Heart left ventricle (tissue), 16 donors: ENCODE measurements around the gene SPTAN1. TPM values are rescaled to one million over a fixed set of nuclear protein-coding genes. Genes with fewer than 3 reads are reported as not detected.

Source experiments
- ATAC-seq, 4 donors: fragments of 200-7000 bp; cut with Tn5 transposase; one replicate each; pipeline ENCODE4 v1.9.1; 2020 to 2022; ENCODE audit warnings: moderate library complexity in 4 of 4, mild to moderate bottlenecking in 3 of 4, moderate number of reproducible peaks in 1 of 4
- DNase-seq, 5 donors: peaks; one replicate each; pipeline ENCODE4 v3.0.0-alpha.2; 2020
- H3K27ac ChIP-seq, 12 donors: fragments of 200-600 bp; sonication (generic) in 4 of 12; one replicate each; pipeline versions ENCODE4 v1.5.0 to v1.8.0; 2016 to 2022; ENCODE audit warnings: mild to moderate bottlenecking in 2 of 12
- H3K27me3 ChIP-seq, 9 donors: fragments of 200-600 bp; sonication (generic) in 2 of 9; one replicate each; pipeline versions ENCODE4 v1.5.1 to v1.8.0; 2016 to 2022; ENCODE audit warnings: mild to moderate bottlenecking in 3 of 9
- H3K36me3 ChIP-seq, 9 donors: fragments of 200-600 bp; sonication (generic) in 2 of 9; one replicate each; pipeline versions ENCODE4 v1.5.0 to v1.8.0; 2018 to 2022; ENCODE audit warnings: mild to moderate bottlenecking in 2 of 9
- H3K4me1 ChIP-seq, 12 donors: fragments of 200-600 bp; sonication (generic) in 4 of 12; one replicate each; pipeline versions ENCODE4 v1.5.0 to v1.8.0; 2016 to 2022; ENCODE audit warnings: mild to moderate bottlenecking in 3 of 12
- H3K4me3 ChIP-seq, 12 donors: fragments of 200-600 bp; sonication (generic) in 4 of 12; one replicate each; pipeline versions ENCODE4 v1.5.0 to v1.8.0; 2017 to 2022; ENCODE audit warnings: mild to moderate bottlenecking in 9 of 12, moderate library complexity in 4 of 12
- H3K9me3 ChIP-seq, 12 donors: fragments of 200-600 bp; sonication (generic) in 4 of 12; one replicate each; pipeline versions ENCODE4 v1.5.0 to v1.8.0; 2016 to 2022; ENCODE audit warnings: mild to moderate bottlenecking in 1 of 12
- POLR2A ChIP-seq, 2 donors: fragments of 450-650 bp; IDR thresholded peaks; one replicate each; pipeline ENCODE4 v1.6.1; 2017; ENCODE audit warnings: antibody characterized with exemption in 2 of 2, mild to moderate bottlenecking in 2 of 2, moderate library complexity in 2 of 2
- WGBS, 4 donors: extraction: QIAGEN DNeasy Blood & Tissue Kit in 2 of 4; methylation state at CpG; one replicate each; pipeline versions ENCODE4 v1.1.5 to v1.1.7; 2013 to 2018; 5-methylcytosine and 5-hydroxymethylcytosine counted together
- intact Hi-C, 10 donors: fragments of 100-400 bp; cut with DNase I; formaldehyde crosslinking; loops; one replicate each; pipeline versions ENCODE4 v1.11.1 to v1.14.2; 2022
- polyA plus RNA-seq, 2 donors: library from polyadenylated mRNA; stranded (reverse); fragments of 200-250 nt; gene quantifications; one replicate each; pipeline ENCODE4 v1.2.3, GENCODE V29; 2013
- total RNA-seq, 9 donors: library from RNA; depleted of rRNA in 2 of 9; stranded (reverse); fragments of >200 nt in 2 of 9; fragmentation: NEBNext Ultra II Directional in 3 of 9; extraction: Animal tissue kit (Norgen Biotek cat#: 25700) in 3 of 9; gene quantifications; one replicate each; pipeline versions ENCODE4 v1.1.0 to v1.2.4, GENCODE V29; 2016 to 2023
- TF ChIP-seq, protein P1 (sequence below), 12 donors: fragments of 200-600 bp; sonication (generic) in 4 of 12; IDR thresholded peaks; one replicate each; pipeline versions ENCODE4 v1.5.0 to v1.8.0; 2018 to 2022; ENCODE audit warnings: antibody characterized with exemption in 12 of 12, mild to moderate bottlenecking in 5 of 12
- donor health status: ischemic (EF 13 %, LVEDD 7.1; RV severe dilation, severe dysfunction).
- donor health status: healthy with polysubstance abuse.
- donor health status: DM: no; HTN: yes; CAD: no.
- donor health status: DM: no; HTN: no; CAD: no.
- donor health status: ischemic (EF 25% LVEDD 6.9; RV normal size, moderate dysfunction).
- donor health status: ischemic (EF 25% LVEDD 5.7; RV mildly dilated, moderate dysfunction).
- donor health status: healthy.
- donor health status: DM: yes; HTN: yes; CAD: no.
- donor health status: ischemic (EF 35%, LVEDD 5.7; RV mildly dilated, moderate dysfunction).
- donor health status: nonischemic (EF 11% LVEDD 7.7; RV severe dilation, severe dysfunction).
- donor health status: DM: yes; HTN: yes; CAD: no.
- donor health status: PGD.
- donor health status: ischemic (EF 29% LVEDD 5.4; RV normal size, mild dysfunction).
- donor health status: nonischemic (EF 23%, LVEDD 6.1; RV moderate dilation, normal function).

SPTAN1 gene
- total and polyA plus RNA-seq, 11 donors: 104 to 472 (median 273) TPM

DNA sequence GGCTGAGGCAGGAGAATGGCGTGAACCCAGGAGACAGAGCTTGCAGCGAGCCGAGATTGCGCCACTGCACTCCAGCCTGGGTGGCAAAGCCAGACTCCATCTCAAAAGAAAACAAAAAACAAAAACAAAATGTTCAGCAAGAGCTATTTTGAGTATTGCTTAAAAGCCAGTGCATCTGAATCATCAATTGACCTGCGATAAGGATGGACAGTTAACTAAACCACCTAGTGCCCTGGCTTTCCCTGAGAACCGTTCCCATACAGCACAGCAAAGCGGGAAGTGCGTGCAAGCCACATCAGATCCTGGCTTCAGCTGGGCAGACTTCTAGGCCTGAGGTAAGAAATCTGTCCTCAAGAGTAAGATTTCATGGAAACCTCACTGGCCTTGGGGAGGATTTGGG is 101.5 kb downstream of the SPTAN1 start:
- Histone ChIP-seq H3K9me3 (no peaks in the 10 kb centered on the region), H3K27me3 (no peaks in the 10 kb centered on the region), H3K27ac (no peak overlapping the region), H3K4me1 (peaks cover 0 to 11% (median 6%) of the 10 kb centered on the region in 12 donors), H3K36me3 (no peaks in the 10 kb centered on the region), H3K4me3 (no peak overlapping the region)
- ATAC-seq: no peak
- no peak for DNase-seq
- 94 to 97% (median 95%) methylated on average over 8 of the region's 8 CpGs for WGBS, 4 donors
- intact Hi-C loops: no loop called here
- TF ChIP-seq, protein P1, sequence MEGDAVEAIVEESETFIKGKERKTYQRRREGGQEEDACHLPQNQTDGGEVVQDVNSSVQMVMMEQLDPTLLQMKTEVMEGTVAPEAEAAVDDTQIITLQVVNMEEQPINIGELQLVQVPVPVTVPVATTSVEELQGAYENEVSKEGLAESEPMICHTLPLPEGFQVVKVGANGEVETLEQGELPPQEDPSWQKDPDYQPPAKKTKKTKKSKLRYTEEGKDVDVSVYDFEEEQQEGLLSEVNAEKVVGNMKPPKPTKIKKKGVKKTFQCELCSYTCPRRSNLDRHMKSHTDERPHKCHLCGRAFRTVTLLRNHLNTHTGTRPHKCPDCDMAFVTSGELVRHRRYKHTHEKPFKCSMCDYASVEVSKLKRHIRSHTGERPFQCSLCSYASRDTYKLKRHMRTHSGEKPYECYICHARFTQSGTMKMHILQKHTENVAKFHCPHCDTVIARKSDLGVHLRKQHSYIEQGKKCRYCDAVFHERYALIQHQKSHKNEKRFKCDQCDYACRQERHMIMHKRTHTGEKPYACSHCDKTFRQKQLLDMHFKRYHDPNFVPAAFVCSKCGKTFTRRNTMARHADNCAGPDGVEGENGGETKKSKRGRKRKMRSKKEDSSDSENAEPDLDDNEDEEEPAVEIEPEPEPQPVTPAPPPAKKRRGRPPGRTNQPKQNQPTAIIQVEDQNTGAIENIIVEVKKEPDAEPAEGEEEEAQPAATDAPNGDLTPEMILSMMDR (IDR thresholded peaks at IDR 0.05): no peak
- TF ChIP-seq POLR2A (IDR thresholded peaks at IDR 0.05): no peak

GRCh38 chr9:128654481-128654880 is 102.1 kb downstream of the SPTAN1 start:
- Histone ChIP-seq H3K4me1 (peaks cover 0 to 11% (median 6%) of the 10 kb centered on the region in 12 donors), H3K4me3 (no peak overlapping the region), H3K36me3 (no peaks in the 10 kb centered on the region), H3K9me3 (no peaks in the 10 kb centered on the region), H3K27ac (no peak overlapping the region), H3K27me3 (no peaks in the 10 kb centered on the region)
- ATAC-seq: no peak
- TF ChIP-seq POLR2A (IDR thresholded peaks at IDR 0.05): no peak
- TF ChIP-seq, protein P1 (IDR thresholded peaks at IDR 0.05): no peak
- intact Hi-C loops: no loop called here
- DNase-seq: no peak
- 96 to 100% (median 98%) methylated on average over 1 of the region's 1 CpG for WGBS, 4 donors

- peak within 1 kb of the TSS; percentile 93 to 100 (median 98) for H3K27ac ChIP-seq
- intact Hi-C loops: loop anchor here in 3 of 10 donors (2.0 kb wide), 4 partner anchors 22 to 68 kb away; partner anchors contain the start of genes SET (in 2 of the 3) and ZDHHC12 (in 1 of the 3)
- H3K4me3 ChIP-seq: peak within 1 kb of the TSS; percentile 54 to 97 (median 68)
- peak in 1 of 2 donors; percentile 66 for TF ChIP-seq POLR2A (IDR thresholded peaks at IDR 0.05)
- TF ChIP-seq, protein P1 (IDR thresholded peaks at IDR 0.05): peak in 1 of 12 donors; percentile 17
- WGBS, 4 donors: 1 to 2% (median 1%) methylated on average over 45 to 86 of the region's 86 CpGs
- peaks cover 0 to 11% (median 6%) of the 10 kb centered on the region in 12 donors for H3K4me1 ChIP-seq
- no peaks in the 10 kb centered on the region for H3K36me3 ChIP-seq
- no peaks in the 10 kb centered on the region for H3K9me3 ChIP-seq
- DNase-seq: peak; percentile 97 to 99 (median 98)
- H3K27me3 ChIP-seq: no peaks in the 10 kb centered on the region
- peak; percentile 98 to 100 (median 100) for ATAC-seq
Measured at GRCh38 chr9:128656416-128657343, 104.3 kb downstream of the SPTAN1 start, which contains the start of gene DYNC2I2. Gene DYNC2I2 (minus strand): TSS chr9:128656847. CDS start chr9:128656726, 121 bp downstream.

DNA sequence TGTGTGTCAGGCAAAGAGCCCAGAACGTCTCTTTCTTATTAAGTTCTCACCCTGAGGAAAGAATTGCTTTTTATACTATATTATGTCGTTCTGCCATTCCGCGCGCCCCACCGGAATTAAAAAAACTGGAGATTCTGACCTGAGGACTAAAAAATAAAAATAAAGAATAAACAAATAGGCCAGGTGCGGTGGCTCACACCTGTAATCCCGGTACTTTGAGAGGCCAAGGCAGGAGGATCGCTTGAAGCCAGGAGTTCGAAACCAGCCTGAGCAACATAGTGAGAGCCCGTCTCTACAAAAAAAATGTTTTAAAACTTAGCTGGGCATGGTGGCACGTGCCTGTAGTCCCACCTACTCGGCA is 104.9 kb downstream of the SPTAN1 start:
- Histone ChIP-seq H3K36me3 (no peaks in the 10 kb centered on the region), H3K27ac (peak overlapping the region; percentile 93 to 100 (median 98)), H3K27me3 (no peaks in the 10 kb centered on the region), H3K4me1 (peaks cover 0 to 11% (median 6%) of the 10 kb centered on the region in 12 donors), H3K4me3 (peak overlapping the region in 5 of 12 donors; percentile 57 to 78 (median 68)), H3K9me3 (no peaks in the 10 kb centered on the region)
- ATAC-seq (no peak), DNase-seq (no peak)
- WGBS, 4 donors: 97 to 98% (median 97%) methylated on average over 13 of the region's 13 CpGs
- TF ChIP-seq, protein P1 (IDR thresholded peaks at IDR 0.05): no peak
- no peak for TF ChIP-seq POLR2A (IDR thresholded peaks at IDR 0.05)
- intact Hi-C loops: loop anchor here in 3 of 10 donors (2.0 kb wide), 4 partner anchors 23 to 67 kb away; partner anchors contain the start of genes SET (in 2 of the 3) and ZDHHC12 (in 1 of the 3)
